Stimulated activated CD4-positive, alpha-beta T cell treated with anti-CD3 and anti-CD28 coated beads, Interleukin-4, amount 100 ng/mL, for 48 hours (primary cell): ENCODE results near the gene GDF2.

Experiments
- DNase-seq, 2 donors: peaks; one replicate each; pipeline ENCODE4 v3.0.0-alpha.2; 2020; ENCODE audit warnings: low read depth in 2 of 2

Gene GDF2

DNA sequence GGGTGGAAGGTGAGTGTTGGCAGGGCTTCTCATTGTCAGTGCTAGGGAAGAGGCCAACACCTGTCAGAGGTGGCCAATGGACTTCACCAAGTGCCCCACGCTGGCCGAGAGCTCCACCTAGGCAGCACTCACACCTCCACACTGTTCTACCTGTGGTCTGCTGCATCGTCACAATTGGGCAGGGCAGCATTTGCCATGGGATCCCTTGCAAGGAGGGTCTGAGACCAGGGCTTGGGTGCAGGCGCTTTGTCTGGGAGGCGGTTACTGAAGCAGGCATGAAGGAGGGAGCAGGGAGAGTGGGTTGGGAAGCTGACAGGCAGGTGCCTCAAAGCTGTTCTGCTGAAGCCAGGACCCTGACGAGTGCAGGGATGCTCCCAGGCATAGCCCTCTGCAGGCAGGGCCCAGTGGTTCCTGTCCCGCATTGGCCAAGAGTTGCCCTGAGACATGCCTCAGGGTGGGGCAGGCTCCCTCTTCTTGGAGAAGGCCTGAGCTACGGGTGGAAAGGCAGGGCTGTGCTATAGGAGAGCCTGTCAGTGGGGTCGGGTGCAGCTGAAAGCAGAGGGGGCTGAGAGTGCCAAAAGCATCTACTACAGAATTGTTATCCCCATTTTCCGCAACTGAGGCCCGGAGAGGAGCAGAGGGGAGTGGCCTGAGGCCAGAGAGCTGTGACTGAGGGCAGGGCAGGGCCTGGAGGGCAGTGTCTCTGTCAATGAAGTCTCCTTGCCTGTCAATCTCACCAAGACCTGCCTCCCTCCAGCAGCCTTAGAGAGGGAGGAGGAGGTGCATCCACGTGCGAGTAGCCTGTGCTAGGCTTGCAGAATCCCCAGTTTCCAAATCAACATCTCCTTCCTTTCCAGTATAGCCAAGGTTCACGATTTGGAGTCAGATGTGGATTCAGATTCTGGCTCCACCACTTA is 29.9 kb downstream of the GDF2 start:
- no peak for DNase-seq

DNA sequence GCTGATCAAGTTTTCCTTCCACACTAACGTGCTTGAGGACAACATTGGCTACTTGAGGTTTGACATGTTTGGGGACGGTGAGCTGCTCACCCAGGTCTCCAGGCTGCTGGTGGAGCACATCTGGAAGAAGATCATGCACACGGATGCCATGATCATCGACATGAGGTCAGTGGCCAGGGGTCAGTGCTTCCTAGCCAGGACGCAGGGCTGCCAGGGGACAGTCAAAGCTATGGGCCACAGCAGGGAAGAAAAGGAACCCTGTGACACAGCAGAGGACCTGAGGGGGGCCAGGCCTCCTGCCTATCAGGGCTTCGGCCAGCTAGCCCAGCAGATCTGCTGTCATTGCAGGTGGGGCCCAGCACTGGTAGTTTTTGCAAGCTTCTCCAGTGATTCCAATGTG is 31.1 kb downstream of the GDF2 start:
- no peak for DNase-seq

DNA sequence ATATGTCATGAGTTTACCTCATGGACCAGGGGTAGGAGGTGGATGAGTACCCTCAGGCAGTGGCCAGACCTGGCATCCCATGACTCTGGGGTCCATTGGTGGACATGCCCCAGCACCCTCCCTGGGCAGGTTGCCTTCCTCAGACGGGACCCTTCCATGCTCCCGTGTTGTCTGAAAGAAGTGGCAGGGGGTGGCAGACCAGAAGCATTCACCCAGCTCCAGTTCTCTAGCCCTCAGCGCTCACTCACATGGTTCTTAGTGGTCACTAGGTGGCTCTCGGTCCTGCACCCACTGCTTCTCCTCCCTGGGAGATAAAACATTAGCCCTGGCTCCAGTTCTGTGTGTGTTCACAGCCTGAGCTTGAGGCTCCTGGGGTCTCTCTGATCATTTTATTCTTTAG is 31.9 kb downstream of the GDF2 start:
- no peak for DNase-seq

DNA sequence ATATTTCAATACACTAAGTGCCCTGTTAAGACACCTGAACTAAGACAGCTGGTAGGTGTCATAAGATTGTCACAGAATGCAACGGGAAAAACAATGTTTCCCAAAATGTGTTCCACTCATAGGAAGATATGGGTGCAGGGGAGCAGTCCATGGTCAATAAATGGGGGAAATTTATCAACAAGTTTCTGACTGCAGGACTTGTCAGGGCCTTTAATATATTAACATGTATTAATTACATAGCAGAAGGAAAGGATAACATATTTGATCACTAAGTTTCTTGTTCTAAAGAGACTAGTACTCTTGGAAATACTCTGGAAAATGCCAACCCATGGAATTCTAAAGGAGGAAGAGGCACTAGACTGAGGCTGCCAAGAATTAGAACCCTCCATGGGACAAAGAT is 32.6 kb downstream of the GDF2 start:
- no peak for DNase-seq

DNA sequence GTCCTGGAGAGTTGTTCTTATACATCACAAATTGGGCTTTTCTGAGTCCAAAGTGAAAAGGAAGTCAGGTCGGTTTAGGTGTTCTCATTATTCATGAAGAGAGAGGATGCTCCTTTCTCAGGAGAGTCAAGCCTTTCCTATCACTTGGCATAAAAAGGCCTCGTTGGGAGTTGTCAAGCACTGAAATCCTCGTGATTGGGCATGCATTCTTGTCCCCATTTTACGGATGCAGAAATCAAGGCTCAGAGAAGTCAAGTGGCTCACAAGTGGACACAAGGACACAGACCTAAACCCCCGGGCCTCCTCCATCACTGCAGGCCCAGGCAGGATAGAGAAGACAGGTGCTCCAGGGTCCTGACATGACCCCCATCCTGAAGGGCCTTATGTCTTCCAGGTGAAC is 34.5 kb downstream of the GDF2 start:
- no peak for DNase-seq

DNA sequence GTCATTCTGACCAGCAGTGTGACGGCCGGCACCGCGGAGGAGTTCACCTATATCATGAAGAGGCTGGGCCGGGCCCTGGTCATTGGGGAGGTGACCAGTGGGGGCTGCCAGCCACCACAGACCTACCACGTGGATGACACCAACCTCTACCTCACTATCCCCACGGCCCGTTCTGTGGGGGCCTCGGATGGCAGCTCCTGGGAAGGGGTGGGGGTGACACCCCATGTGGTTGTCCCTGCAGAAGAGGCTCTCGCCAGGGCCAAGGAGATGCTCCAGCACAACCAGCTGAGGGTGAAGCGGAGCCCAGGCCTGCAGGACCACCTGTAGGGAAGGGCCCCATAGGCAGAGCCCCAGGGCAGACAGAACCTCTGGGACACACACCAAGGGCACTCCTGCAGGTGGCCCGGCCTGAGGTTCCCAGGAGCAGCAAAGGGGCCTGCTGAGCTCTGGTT is 34.9 kb downstream of the GDF2 start:
- no peak for DNase-seq

DNA sequence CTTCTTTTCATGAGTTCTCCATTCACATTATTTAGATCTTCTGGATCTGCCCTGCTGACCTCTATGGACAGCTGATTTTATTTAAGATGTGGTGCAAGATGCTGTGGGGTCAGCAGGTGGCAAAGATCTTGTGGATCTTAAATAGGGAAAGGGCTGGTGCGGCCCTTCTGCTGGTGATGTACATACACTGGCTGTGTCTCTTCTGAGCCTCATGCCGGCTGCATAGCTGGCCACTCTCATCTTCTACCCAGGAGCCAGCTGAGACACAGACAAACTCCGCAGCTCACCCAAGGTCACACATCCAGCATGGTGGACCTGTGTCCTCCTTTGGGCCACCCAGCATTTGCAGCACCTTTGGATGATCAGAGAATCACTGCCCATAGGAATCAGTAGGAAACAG is 35.7 kb downstream of the GDF2 start:
- DNase-seq: no peak

DNA sequence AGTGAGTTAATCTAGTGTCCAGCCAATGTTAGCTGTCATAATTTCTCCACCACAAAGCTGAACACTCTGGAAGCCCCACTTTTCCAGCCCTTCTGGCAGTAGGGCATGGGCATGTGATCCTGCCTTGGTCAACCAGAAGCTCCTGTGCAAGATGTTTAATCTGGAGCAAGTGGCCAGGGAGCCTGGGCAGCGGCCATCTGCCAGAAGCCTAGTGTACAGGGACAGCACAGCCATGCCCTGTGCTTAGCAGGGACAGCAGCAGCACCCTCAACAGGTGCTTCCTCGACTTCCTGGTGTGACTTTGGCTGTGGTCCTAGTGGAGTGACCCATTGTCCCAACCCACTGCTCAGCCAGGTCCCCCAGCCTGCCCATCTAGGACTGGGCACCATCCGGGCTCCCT is 36.2 kb downstream of the GDF2 start:
- DNase-seq: no peak

DNA sequence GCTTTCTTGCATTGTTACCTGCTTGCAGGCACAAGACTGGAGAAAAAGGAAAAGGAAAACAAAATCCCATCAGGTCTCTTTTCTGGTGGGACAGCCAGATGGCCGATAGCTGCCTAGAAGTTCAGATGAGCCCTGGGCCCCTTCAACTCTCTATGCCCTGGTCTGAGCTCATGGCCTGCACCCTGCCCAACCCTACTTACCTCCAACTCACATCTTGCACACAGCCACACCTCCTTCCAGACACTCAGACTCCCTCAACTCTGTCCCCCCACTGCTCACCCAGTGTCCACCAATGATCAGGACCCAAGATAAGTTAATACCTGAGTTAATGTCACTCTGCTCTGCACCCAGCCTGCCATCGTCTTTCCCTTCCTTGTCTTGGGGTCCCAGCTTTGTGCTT is 36.8 kb downstream of the GDF2 start:
- DNase-seq: no peak

DNA sequence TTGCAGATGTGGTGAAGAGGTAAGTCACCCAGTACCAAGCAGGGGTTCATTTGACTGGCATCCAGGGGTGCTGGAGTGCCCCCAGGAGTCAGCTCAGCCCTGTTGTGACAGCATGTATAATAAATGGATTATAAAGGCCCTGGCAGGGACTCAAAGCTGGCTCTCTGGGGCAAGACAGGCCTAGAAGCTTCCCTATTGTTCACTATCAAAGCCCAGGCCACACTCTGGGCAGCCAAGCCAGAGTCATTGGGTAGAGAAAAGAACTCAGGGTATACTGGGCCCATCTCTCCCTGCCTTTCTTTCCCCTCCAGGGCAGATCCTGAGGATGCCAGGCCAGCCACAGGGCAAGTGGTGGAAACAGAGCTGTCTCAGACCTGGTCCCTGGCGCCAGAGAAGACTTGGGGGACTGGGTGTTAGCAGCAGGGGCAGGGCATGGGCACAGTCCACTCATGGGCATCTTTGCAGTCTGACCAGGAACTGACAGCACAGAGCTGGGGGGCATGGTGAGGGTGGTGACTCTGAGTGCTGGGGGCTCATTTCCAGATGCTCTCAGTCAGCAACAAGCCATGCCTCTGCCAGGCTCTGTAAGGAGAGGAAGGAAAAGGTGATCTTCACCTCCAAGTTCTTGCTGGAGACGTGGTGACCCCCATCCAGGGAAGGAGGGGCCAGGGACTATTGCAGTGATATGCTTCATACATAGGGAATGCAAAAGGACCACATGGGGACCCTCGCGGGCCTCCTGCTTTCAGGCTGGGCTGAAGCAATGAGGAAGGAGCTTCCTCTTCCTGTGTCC is 37.6 kb downstream of the GDF2 start:
- DNase-seq: no peak

DNA sequence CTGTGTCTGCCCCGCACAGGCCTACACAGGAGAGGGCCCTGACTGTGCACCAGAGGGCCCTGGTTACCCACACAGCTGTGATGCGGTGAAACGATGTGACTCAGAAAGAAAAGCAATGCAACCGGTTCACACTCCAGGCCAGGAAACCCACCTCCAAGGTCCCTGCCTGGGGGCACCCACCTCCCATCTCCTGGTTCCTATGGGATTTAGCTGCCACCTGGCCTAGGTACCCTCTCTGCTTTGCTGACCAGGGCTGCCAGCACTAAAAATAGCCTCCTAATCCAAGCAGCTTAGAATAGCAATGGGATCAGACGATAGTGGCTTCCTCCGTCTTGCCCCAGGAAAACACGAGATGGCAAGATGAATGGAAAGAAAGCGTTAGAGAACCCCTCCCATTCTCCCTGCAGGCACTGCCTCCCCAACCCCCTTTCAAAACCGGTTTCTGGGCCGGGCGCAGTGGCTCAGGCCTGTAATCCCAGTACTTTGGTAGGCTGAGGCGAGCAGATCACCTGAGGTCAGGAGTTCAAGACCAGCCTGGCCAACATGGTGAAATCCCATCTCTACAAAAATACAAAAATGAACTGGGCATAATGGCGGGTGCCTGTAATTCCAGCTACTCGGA is 38.3 kb downstream of the GDF2 start:
- DNase-seq: no peak

DNA sequence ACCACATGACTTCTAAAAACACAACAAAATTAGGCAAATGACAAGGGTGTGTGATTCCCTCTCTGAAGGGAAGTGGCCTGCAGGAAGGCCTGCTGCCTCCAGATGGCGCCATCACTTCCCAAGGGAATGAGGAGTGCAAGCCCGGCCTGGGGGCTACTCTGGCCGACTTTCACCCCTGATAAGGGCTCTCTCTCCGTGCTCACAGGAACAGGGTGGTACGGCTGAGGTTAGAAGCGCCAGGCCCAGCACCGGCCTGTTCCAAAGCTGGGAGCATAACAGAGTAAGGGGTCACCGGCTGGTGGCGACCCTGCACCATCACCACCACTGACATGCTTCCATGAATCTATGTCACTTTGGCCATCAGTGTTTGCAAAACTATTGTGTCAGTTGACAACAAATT is 39.0 kb downstream of the GDF2 start:
- peak; percentile 16 to 42 for DNase-seq

DNA sequence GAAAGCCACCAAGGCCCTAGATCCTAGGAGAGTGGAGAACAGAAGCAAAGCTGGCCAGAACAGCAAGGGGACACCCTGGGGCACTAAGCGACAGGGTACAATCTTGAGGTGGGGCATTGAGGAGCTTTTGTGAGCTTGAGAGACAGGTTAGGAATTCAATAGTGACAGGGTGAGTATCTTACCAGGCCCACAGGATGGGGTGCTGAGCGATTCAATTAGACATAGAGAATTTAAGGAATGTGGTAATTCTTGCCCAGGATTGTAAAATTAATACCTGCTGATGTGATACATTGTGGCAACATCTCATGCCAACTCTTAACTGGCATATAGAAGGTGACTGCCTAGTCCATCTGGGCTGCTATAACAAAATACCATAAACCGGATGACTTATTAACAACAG is 39.9 kb downstream of the GDF2 start:
- no peak for DNase-seq

DNA sequence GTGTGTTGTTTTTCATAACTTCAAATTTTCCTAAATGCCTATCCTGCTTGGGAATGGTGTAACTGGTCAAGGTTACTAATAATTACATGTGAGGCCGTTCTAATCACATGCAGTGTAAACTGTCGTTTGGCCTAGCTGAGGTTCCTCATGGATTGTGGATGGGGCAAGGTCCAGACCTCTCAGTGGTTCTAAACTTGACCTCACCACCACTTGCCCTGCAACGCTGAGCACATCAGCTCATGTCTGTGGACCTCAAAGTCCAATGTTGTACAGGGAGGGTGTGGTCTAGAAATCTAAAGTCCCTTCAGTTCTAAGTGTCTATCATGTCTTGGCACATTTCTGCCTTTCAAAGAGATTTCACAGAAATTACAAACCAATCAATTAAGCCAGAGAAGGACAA is 41.5 kb downstream of the GDF2 start:
- no peak for DNase-seq

DNA sequence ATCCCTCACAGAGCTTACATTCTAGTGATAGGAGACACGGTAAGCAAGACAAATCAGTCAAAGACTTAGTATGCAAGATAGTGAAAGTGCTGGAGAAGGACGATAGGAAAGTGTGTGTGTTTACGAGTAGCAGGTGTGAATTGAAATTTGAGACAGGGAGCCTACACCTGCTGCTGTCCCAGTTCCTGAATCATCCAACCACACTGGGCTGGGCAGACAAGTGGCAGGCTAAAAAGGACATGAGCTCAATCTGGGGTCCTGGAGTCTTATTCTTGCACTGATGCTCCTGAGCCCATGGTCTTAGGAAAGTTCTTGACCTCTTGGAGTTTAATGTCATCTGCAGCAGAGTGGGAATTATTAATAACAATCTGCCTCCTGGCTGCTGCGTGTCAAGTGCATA is 42.1 kb downstream of the GDF2 start:
- DNase-seq: no peak

DNA sequence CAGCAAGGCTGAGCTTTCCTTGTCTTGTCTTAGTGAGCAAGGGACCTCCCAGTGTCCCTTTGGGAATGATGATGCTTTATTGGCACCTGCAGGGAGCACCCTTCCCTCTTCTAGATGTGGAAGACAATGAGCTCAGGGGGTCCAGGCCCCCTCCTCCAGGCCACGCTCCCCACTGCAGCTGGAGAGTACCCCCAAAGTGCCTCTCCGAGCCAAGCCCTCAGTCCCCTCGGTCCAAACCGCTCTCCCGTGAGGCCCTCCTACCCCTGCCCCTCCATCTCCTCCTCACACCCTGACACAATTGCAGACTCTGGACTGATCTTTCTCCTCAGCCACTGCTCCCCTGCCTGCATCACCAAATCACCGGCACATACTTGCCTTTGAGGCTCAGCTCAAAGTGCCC is 42.7 kb downstream of the GDF2 start:
- no peak for DNase-seq

DNA sequence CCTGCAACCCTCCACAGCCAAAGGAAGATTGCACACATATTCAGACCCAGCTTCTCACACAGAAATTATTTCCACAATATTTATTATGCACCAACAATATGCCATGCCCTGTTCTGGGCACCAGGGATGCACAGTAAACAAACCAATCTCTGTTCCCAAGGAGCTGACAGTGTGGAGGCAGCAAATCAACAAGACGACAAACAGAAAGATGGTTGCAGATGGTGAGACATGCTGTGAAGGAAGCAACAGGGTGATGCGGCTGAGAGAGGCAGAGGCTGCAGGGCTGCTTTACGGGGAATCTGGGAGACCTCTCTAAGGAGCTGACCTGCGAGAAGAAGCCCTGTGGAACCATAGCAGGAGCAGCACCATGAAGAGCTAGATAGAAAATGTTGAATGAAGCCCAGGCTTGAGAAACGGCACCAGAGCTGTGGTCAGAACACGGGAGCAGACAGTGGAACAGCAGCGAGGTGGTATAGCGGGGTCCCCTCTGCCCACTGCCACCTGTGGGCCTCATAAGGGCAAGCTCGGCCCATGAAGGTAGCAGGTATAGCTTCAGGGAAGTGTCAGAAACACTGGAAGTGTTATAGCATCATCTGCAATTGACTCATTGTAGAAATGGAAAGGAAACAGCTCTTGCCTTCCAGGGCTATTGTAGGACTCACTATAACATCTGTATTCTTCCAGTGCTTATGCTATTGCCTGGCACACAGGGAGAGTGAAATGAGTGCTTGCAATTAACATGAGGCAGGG is 43.4 kb downstream of the GDF2 start:
- DNase-seq: no peak

DNA sequence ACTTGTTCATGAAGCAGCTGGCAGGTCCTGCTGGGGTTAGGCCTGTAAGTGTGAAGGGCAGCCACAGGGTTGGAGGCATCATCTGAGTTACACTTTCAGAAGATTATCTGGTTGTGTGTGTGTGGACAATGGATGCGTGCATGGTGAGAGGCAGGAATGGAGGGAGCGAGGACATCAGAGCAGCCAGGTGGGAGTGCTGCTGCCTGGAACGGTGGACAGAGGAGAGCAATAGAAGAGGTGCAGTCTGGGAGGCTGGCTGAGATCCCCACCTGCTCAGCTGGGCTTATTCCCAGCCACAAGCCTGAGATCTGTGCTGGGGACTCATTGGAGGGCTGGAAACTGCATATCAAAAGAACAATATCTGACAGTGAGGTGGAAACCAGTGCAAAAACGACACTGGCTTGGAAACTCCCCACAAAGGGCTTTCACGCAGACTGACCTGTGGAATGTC is 44.0 kb downstream of the GDF2 start:
- no peak for DNase-seq

DNA sequence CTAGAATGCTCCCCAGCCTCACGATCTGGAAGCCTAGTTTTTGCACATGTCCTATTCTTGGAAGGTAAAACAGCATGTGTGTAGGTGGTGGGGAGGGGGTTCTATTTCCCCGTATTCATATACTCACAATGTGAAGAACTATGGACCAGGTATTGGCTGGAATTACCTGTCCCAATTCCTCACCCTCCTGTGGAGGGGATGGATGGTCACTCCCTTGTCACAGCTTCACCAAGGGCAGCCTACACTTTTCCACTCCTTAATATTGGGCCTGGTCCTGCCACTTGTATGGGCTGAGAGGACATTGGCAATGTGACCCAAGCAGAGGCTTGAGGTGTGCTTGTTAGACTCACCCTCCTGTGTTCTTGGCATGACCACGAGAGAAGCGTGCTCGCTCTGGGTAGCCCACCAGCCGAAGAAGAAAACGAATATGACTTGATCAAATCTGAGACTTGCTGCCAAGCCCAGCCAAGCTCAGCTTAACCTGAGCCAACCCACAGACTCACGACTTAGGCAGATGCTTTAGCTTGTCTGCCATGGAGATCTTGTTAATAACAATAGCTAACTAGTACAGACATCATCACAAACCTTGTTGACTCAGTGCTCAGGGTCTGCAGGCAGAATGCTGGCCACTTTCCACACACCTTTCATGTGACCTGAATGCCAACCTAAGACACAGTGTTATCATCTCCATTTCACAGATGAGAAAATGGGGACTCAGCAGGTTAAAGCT is 44.6 kb downstream of the GDF2 start:
- no peak for DNase-seq

DNA sequence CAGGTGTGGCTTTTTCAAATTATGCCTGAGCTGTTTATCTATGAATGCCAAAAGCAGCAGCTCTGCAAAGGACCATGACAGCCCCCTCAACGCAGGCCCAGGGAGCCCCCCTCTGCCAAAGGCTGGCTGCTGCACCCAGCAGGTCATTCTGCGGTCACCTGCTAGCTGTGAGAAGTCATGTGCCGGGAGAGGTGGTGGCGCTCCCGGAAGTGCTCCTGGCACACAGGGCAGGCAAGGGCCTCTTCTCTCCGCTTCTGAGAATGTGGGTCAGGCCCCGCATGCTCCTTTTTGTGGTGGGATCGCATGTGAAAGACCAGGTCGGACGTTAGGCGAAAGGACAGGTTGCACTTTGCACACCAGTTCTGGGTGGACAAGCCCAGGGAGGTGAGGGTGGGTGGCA is 45.4 kb downstream of the GDF2 start:
- DNase-seq: no peak
